ENCODE results near the gene FCHSD2. TPM values are rescaled to one million over a fixed set of nuclear protein-coding genes. Genes with fewer than 3 reads are reported as not detected.

FCHSD2 gene
- total RNA-seq, 6 experiments from 2014 or later, result 10.8 to 25.9 (median 17.8) TPM

GRCh38 chr11:72787216-72788104, 354.7 kb downstream of the FCHSD2 start:
- 8% methylated on average over 2 of the region's 16 CpGs for WGBS (ENCODE audit: insufficient coverage, low coverage, low lambda C conversion rate, missing lambda C conversion rate)
- intact Hi-C loops (cut with DNase I), result loop anchor here in 1 of 2 donors (5.0 kb wide), 1 partner anchor 60 kb away; no protein-coding TSS in a partner anchor
- H3K4me1 ChIP-seq, result peaks cover 0 to 55% (median 24%) of the 10 kb centered on the region in 4 donors
- peak overlapping the region in 2 of 3 donors; percentile 18 to 26 for H3K4me3 ChIP-seq
- H3K36me3 ChIP-seq, result no peaks in the 10 kb centered on the region
- DNase-seq (peak; percentile 90 to 95 (median 95)), ATAC-seq (peak; percentile 86 to 92 (median 87))
- TF ChIP-seq POLR2A (IDR thresholded peaks at IDR 0.05) (peak; percentile 62), CTCF (IDR thresholded peaks at IDR 0.05) (peak; percentile 22 to 65 (median 34))
- H3K27ac ChIP-seq, result peak overlapping the region; percentile 67 to 71 (median 68)
- no peaks in the 10 kb centered on the region for H3K27me3 ChIP-seq
- no peaks in the 10 kb centered on the region for H3K9me3 ChIP-seq

Small RNAs within 50 kb of the gene (small RNA-seq; reads per million reads assigned to genes)
- gene RNU6-672P, result 0 reads per million in 2 experiments

Other genes with a start within 250 kb of the FCHSD2 start
- 1 to 10 TPM; 2.6 to 5.1 (median 3.5) TPM for gene P2RY2, start 76.0 kb upstream of the FCHSD2 start, total RNA-seq
- 1 to 10 TPM in 1 of 6 experiments, under 1 TPM in 5; 0.24 to 1.8 (median 0.62) TPM for gene P2RY6, start 130.0 kb upstream of the FCHSD2 start, total RNA-seq
- gene ARHGEF17, start 166.0 kb upstream of the FCHSD2 start, total RNA-seq, result 1 to 10 TPM; 4.6 to 7.3 (median 5.4) TPM
- 1 to 10 TPM in 5 of 6 experiments, under 1 TPM in 1; 0.81 to 5.4 (median 1.6) TPM for gene RELT, start 234.1 kb upstream of the FCHSD2 start, total RNA-seq